Suppressor macrophage treated with lipopolysaccharide for 4 hours (primary cell): ENCODE results near the gene HNMT.

Source experiments
- DNase-seq: peaks from one replicate; pipeline ENCODE4 v3.0.0-alpha.2; 2020

Gene HNMT

DNA sequence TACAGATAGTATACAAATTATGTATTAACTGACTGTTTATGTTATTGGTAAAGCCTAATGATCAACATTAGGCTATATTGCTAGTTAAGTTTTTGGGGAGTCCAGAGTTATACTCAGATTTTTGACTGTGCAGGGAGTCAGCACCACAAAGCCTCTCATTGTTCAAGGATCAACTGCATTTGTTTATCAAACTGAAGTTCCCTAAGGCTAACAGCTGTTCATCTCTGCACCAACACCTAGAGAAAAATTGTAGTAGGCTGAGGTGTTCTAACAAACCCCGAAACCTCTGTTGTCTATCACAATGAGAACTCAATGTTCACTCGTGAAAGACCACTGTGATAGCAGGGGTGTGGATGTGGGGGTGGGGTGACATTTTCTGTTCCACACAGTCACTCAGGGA, 97.7 kb downstream of the HNMT start:
- DNase-seq: no peak

DNA sequence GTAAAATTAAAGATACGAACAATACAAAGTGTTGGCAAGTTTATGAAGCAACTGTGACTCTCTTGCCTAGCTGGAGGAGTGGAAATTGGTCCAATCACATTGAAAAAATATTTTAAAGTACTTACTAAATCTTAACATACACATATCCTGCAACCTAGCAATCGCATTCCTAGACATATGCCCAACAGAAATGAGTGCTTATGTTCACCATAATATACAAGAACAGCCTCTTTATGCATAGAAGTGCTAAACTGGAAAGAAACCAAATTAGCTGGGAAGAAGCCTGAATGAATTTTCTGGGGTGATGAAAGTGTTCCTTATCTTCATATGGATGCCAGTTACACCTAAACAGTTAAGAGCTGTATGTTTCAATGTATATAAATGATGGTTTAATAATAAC, 98.9 kb downstream of the HNMT start:
- DNase-seq: no peak
